Panc1 (cell line): Measurements from ENCODE around the gene TTC3. TPM values are rescaled to one million over a fixed set of nuclear protein-coding genes. Genes with fewer than 3 reads are reported as not detected.
A peak's percentile ranks its signal among the peaks of the same experiment; 100 is the strongest.

ENCODE experiments used
- ATAC-seq: fragments of 200-7000 bp; cut with Tn5 transposase; 2 replicates; pipeline ENCODE4 v1.9.1; 2020; ENCODE audit warnings: mild to moderate bottlenecking, moderate library complexity
- BruUV-seq: library from RNA; stranded (reverse); fragments of 400-500 nt; replicated peaks from 2 replicates; lab custom pipeline; 2021; lab: Mats Ljungman, UMichigan
- CTCF ChIA-PET: fragments of 300-600 bp; sonication (Branson Sonifier 250); formaldehyde crosslinking; loops from one replicate; lab custom pipeline; 2022; ENCODE audit warnings: antibody characterized with exemption; lab: Charles Lee
- POLR2A ChIA-PET: fragments of 300-600 bp; sonication (Branson Sonifier 250); formaldehyde crosslinking; loops from one replicate; lab custom pipeline; 2022; ENCODE audit warnings: antibody characterized with exemption; lab: Charles Lee
- DNase-seq: peaks from one replicate; pipeline ENCODE4 v3.0.0-alpha.2; 2010; ENCODE audit warnings: low read depth, low spot score
- H3K27ac ChIP-seq: 2 replicates; pipeline ENCODE4 v1.5.1; 2011; ENCODE audit warnings: mild to moderate bottlenecking, low read length, inconsistent platforms
- H3K27me3 ChIP-seq: fragments of 200-500 bp; sonication (Bioruptor generic); 2 replicates; pipeline ENCODE4 v1.6.0; 2014; ENCODE audit warnings: low read length, inconsistent platforms; ENCODE audit not compliant: control insufficient read depth, insufficient read depth
- H3K36me3 ChIP-seq: fragments of 200-500 bp; sonication (Bioruptor generic); 2 replicates; pipeline ENCODE4 v1.5.1; 2014; ENCODE audit warnings: inconsistent platforms, mild to moderate bottlenecking, low read length, moderate library complexity; ENCODE audit not compliant: control insufficient read depth, insufficient read depth
- H3K4me1 ChIP-seq: 2 replicates; pipeline ENCODE4 v1.5.1; 2011; ENCODE audit warnings: inconsistent platforms, mild to moderate bottlenecking, low read length, moderate library complexity; ENCODE audit not compliant: control insufficient read depth, insufficient read depth
- H3K4me3 ChIP-seq, 2 experiments: 2 replicates each; pipeline ENCODE4 v1.5.1; 2011 to 2012; ENCODE audit warnings: low read depth in 2 of 2, low read length in 2 of 2, mild to moderate bottlenecking in 2 of 2, inconsistent platforms in 1 of 2, moderate library complexity in 1 of 2
- H3K9me3 ChIP-seq: fragments of 200-500 bp; sonication (Bioruptor generic); 2 replicates; pipeline ENCODE4 v1.5.1; 2014; ENCODE audit warnings: low read depth, mild to moderate bottlenecking, inconsistent platforms, low read length, moderate library complexity; ENCODE audit not compliant: control insufficient read depth, insufficient read depth
- POLR2AphosphoS5 ChIP-seq: IDR thresholded peaks from 2 replicates; pipeline ENCODE4 v1.6.1; 2012; ENCODE audit warnings: mild to moderate bottlenecking, low read depth, low read length, moderate library complexity
- SIN3A ChIP-seq: IDR thresholded peaks from 2 replicates; pipeline ENCODE4 v1.6.1; 2012; ENCODE audit warnings: low read depth, mild to moderate bottlenecking, low read length, moderate library complexity, borderline replicate concordance; ENCODE audit not compliant: insufficient read depth
- TCF7L2 ChIP-seq: IDR thresholded peaks from 2 replicates; pipeline ENCODE4 v1.6.1; 2011; ENCODE audit warnings: mild to moderate bottlenecking, low read depth, low read length, inconsistent platforms
- in situ Hi-C: cut with HindIII; loops from 2 replicates; pipeline ENCODE4 v1.10.0; 2016; ENCODE audit warnings: low sequenced_read_pairs, low pct_unique_long_range_greater_than_20kb
- intact Hi-C: fragments of 100-400 bp; cut with micrococcal nuclease; formaldehyde crosslinking; loops from one replicate; pipeline ENCODE4 v1.10.0; 2022; ENCODE audit not compliant: unreplicated experiment
- total RNA-seq: library from RNA; stranded (reverse); gene quantifications from one replicate; pipeline ENCODE4 v1.2.1, GENCODE V29; 2021; ENCODE audit not compliant: unreplicated experiment
- TF ChIP-seq, protein P1 (sequence below): fragments of 450-650 bp; IDR thresholded peaks from 2 replicates; pipeline ENCODE4 v1.5.1; 2017; ENCODE audit warnings: mild to moderate bottlenecking
- TF ChIP-seq, protein P2 (sequence below), 2 experiments: IDR thresholded peaks; 2 replicates each; pipeline ENCODE4 v1.6.1; 2011 to 2012; ENCODE audit warnings: low read depth in 2 of 2, control low read depth in 1 of 2, low read length in 1 of 2, mild to moderate bottlenecking in 1 of 2, moderate library complexity in 1 of 2; ENCODE audit not compliant: insufficient read depth in 1 of 2

Gene TTC3
- total RNA-seq, 1 experiment from 2014 or later = 83.0 TPM

DNA sequence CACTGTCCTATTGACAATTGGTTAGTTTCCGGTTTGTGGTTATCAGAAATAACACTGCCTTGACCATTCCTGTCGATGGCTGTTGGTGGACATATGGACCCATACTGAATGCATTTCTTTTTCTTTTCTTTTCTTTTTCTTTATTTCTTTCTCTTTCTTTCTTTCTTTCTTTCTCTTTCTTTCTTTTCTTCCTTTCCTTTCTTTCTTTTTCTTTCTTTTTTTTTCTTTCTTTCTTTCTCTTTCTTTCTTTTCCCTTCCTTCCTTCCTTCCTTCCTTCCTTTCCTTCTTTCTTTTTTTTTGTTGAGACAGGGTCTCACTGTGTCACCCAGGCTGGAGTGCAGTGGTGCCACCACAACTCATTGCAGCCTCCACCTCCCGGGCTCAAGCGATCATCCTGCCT is 42.2 kb upstream of the TTC3 start:
- no peak overlapping the region for H3K4me3 ChIP-seq
- no peaks in the 10 kb centered on the region for H3K36me3 ChIP-seq
- H3K4me1 ChIP-seq = peaks cover 4% of the 10 kb centered on the region; the same call in 1 of the 2 replicates
- H3K27me3 ChIP-seq = no peaks in the 10 kb centered on the region
- H3K27ac ChIP-seq = no peak overlapping the region
- TF ChIP-seq, protein P1, sequence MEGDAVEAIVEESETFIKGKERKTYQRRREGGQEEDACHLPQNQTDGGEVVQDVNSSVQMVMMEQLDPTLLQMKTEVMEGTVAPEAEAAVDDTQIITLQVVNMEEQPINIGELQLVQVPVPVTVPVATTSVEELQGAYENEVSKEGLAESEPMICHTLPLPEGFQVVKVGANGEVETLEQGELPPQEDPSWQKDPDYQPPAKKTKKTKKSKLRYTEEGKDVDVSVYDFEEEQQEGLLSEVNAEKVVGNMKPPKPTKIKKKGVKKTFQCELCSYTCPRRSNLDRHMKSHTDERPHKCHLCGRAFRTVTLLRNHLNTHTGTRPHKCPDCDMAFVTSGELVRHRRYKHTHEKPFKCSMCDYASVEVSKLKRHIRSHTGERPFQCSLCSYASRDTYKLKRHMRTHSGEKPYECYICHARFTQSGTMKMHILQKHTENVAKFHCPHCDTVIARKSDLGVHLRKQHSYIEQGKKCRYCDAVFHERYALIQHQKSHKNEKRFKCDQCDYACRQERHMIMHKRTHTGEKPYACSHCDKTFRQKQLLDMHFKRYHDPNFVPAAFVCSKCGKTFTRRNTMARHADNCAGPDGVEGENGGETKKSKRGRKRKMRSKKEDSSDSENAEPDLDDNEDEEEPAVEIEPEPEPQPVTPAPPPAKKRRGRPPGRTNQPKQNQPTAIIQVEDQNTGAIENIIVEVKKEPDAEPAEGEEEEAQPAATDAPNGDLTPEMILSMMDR = no peak
- TF ChIP-seq, protein P2, sequence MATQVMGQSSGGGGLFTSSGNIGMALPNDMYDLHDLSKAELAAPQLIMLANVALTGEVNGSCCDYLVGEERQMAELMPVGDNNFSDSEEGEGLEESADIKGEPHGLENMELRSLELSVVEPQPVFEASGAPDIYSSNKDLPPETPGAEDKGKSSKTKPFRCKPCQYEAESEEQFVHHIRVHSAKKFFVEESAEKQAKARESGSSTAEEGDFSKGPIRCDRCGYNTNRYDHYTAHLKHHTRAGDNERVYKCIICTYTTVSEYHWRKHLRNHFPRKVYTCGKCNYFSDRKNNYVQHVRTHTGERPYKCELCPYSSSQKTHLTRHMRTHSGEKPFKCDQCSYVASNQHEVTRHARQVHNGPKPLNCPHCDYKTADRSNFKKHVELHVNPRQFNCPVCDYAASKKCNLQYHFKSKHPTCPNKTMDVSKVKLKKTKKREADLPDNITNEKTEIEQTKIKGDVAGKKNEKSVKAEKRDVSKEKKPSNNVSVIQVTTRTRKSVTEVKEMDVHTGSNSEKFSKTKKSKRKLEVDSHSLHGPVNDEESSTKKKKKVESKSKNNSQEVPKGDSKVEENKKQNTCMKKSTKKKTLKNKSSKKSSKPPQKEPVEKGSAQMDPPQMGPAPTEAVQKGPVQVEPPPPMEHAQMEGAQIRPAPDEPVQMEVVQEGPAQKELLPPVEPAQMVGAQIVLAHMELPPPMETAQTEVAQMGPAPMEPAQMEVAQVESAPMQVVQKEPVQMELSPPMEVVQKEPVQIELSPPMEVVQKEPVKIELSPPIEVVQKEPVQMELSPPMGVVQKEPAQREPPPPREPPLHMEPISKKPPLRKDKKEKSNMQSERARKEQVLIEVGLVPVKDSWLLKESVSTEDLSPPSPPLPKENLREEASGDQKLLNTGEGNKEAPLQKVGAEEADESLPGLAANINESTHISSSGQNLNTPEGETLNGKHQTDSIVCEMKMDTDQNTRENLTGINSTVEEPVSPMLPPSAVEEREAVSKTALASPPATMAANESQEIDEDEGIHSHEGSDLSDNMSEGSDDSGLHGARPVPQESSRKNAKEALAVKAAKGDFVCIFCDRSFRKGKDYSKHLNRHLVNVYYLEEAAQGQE (IDR thresholded peaks at IDR 0.05; ENCODE audit: insufficient read depth in 1 of 2, low read depth in 2 of 2, low read length in 1 of 2) = no peak
- TF ChIP-seq POLR2AphosphoS5 = no peak
- TF ChIP-seq TCF7L2 = no peak
- no peak for TF ChIP-seq SIN3A
- CTCF ChIA-PET = no interaction called here
- POLR2A ChIA-PET = no interaction called here
- in situ Hi-C loops (no loop called here), intact Hi-C loops (no loop called here)
- BruUV-seq = no TSS peak
- H3K9me3 ChIP-seq = no peaks in the 10 kb centered on the region
- no peak for ATAC-seq
- no peak for DNase-seq

- no peak for TF ChIP-seq SIN3A
- no peak for TF ChIP-seq POLR2AphosphoS5
- TF ChIP-seq TCF7L2 = no peak
- H3K36me3 ChIP-seq = no peaks in the 10 kb centered on the region
- peaks cover 4% of the 10 kb centered on the region; the same call in 1 of the 2 replicates for H3K4me1 ChIP-seq
- in situ Hi-C loops = no loop called here
- H3K9me3 ChIP-seq = no peaks in the 10 kb centered on the region
- no TSS peak for BruUV-seq
- no peak for ATAC-seq
- no peaks in the 10 kb centered on the region for H3K27me3 ChIP-seq
- intact Hi-C loops = no loop called here
- CTCF ChIA-PET = no interaction called here
- no peak overlapping the region for H3K27ac ChIP-seq
- no peak for DNase-seq
- POLR2A ChIA-PET = no interaction called here
- no peak overlapping the region for H3K4me3 ChIP-seq
These were observed 40.8 kb upstream of the TTC3 start for GRCh38 chr21:37032293-37032692.

DNA sequence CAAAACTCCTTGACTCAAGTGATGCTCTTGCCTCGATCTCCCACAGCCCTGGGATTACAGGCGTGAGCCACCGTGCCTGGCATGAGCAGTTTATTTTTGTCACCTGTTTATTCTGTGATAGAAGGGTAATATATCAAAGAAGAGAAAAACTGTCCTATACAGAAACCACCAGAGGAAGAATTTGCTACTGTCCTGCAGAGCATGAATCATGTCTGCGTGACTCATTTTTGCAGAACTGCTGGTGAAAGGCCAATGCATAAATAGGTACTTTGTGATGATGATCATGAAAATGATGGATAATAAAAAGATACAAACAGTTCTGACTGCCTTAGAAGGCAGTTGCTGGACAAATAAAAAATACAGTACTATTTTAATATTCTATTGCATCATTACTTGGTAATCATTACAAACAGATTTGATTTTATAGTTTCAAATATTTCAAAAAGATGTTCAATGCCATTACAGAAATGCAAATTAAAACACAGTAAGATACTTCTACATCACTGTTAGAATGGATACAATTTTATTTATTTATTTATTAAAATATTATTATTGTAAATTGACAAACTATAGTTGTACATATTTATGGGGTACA is 40.1 kb upstream of the TTC3 start:
- peaks cover 4% of the 10 kb centered on the region; the same call in 1 of the 2 replicates for H3K4me1 ChIP-seq
- no TSS peak for BruUV-seq
- DNase-seq = peak; percentile 18
- CTCF ChIA-PET = no interaction called here
- ATAC-seq = no peak
- TF ChIP-seq, protein P2 (IDR thresholded peaks at IDR 0.05; ENCODE audit: insufficient read depth in 1 of 2, low read depth in 2 of 2, low read length in 1 of 2) = no peak
- TF ChIP-seq, protein P1 = no peak
- TF ChIP-seq POLR2AphosphoS5 (no peak), TCF7L2 (no peak), SIN3A (no peak)
- no peaks in the 10 kb centered on the region for H3K36me3 ChIP-seq
- H3K4me3 ChIP-seq = no peak overlapping the region
- H3K9me3 ChIP-seq = no peaks in the 10 kb centered on the region
- intact Hi-C loops (no loop called here), in situ Hi-C loops (no loop called here)
- H3K27me3 ChIP-seq = no peaks in the 10 kb centered on the region
- no peak overlapping the region for H3K27ac ChIP-seq
- POLR2A ChIA-PET = no interaction called here
